HG03280 (cell line): Measurements from ENCODE around the gene APBB2.

Experiments used
- ATAC-seq: cut with Tn5 transposase; IDR thresholded peaks from one replicate; pipeline ENCODE4 v1.9.1; 2021; ENCODE audit warnings: mild to moderate bottlenecking, moderate library complexity; ENCODE audit not compliant: unreplicated experiment

Gene APBB2

GRCh38 chr4:40875507-40876150 lies 338.7 kb downstream of the APBB2 start:
- ATAC-seq = no peak

DNA sequence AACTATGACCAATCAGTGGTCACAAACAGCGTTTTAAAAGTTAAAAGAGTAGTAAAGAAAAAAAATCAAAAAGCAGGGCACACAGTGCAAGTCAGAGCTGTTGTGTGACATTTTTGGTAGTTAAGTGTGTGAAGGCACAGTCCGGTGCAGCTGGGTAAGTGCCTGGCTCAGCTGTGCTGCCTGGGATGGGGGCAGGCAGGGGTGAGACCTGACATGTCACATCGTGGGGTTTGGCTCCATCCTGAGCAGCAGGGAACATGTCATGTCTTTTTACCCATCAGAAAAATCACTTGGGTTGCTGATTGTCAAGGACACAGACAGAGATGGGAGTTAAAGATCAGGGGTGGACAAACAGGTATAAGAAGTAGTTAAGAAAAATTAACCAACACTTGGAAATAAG lies 339.4 kb downstream of the APBB2 start:
- no peak for ATAC-seq

GRCh38 chr4:40874331-40874730 lies 340.0 kb downstream of the APBB2 start:
- no peak for ATAC-seq

- ATAC-seq = no peak
Observed at GRCh38 chr4:40871695-40872250, 342.6 kb downstream of the APBB2 start.

DNA sequence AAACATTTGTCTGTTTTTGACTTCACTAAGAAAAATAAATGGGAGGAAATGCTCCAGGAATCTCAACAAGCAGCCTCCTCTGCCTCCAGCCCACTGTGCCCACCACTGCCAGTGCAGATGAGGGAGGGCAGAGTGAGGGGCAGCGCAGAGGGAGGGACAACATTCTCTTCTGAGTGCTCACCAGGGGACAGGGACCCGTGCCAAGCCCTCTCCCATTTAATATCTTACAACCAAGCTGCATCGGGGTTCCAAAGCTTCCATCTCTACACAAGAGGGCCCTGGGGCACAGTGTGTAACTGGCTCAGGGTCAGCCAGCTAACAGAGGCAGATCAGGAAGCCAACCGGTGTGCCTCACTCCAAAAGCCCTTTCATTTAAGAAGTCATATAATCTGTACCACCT lies 344.2 kb downstream of the APBB2 start:
- ATAC-seq = no peak

GRCh38 chr4:40865696-40866095 lies 348.6 kb downstream of the APBB2 start:
- no peak for ATAC-seq

DNA sequence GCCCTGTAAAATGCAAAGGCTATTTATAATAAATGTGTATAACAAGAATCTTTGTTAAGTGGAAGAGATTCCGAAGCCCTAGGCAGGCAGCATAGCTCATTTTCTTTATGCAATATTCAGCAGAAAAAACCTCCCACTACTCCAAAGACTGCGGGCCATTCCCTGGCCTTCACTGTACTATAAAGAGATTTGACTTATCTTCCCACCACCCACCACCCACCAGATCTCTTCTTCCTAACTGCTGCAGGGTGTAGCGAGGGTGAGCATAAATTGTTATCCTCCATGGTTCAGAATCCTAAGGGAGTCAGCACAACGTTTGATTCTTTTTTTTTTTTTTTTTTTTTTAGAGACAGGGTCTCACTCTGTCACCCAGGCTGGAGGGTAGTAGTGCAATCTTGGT lies 349.8 kb downstream of the APBB2 start:
- no peak for ATAC-seq

- ATAC-seq = no peak
Observed at GRCh38 chr4:40858962-40859361, 355.4 kb downstream of the APBB2 start.

- no peak for ATAC-seq
Observed at GRCh38 chr4:40857956-40858355, 356.4 kb downstream of the APBB2 start.

DNA sequence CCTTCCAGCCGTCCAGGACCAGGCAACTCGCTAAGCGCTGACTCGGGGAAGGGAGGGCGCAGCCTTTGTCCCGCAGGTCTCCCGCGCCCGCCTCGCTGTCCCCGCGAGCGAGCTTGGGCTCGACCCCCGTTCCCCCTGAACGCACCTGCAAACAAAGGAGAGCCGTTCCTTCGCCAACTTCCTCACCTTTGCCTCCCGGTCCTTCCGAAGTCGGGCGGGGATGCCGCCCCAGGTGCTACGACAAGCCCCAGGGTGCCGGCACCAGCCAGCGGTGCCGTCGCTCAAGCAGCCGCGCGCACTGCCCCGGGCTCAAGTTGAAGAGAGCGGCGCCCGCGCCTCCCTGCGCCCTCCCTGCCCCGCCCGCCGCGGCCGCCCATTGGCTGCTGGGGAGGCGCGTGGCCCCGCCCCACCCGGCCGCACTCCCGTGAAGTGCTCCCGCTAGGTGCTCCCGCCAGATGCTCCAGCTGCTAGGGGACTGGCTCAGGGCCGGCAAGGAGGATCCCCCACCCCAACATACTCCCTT lies 357.4 kb downstream of the APBB2 start:
- ATAC-seq = peak; percentile 81

DNA sequence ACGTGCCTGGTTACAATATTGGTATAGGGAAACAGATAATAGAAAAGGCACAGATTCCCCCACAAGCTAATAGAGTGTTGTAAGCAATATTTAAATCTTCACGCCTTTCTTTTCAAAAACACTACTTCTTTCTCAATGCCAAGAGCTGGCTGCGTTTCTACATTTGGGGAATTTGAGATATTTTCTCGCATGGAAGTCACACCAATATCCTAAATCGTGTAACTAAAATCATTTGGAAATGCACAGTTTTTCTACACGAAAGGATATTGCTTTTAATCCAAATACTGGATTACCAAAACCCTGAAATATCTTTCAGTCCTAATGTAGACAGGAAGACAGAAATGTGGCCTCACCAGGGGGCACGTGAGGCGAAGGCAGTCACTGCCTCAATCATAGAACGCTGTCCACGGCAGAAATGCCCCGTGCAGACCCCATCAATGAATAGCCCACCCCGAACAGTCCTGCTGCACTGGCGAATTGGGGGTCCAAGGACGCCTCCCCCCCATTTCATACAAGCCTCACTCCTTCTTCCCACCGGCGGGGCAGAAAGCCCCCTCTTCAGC lies 358.0 kb downstream of the APBB2 start:
- ATAC-seq = no peak

- no peak for ATAC-seq
Observed at GRCh38 chr4:40850496-40850895, 363.8 kb downstream of the APBB2 start.

- no peak for ATAC-seq
Observed at GRCh38 chr4:40848940-40849339, 365.4 kb downstream of the APBB2 start.

DNA sequence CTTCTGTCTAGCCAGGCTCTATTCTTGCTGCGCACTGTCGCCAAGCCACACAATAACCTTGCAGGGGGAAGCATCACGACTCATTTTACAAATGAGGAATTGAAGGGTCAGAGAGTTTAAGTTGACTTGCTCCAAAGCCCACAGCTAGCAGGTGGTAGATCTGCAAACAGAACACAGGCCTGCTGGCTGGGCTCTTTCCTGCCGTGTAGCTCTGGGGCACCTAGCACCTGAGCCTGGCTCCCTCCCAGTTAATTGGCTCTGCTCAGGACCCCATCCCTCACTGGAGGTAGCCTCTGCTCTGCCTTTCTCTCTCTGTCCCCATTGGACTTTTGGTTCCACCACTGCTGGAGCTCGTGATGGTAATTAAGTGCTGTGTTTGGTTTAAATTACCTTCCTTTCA lies 366.1 kb downstream of the APBB2 start:
- no peak for ATAC-seq

DNA sequence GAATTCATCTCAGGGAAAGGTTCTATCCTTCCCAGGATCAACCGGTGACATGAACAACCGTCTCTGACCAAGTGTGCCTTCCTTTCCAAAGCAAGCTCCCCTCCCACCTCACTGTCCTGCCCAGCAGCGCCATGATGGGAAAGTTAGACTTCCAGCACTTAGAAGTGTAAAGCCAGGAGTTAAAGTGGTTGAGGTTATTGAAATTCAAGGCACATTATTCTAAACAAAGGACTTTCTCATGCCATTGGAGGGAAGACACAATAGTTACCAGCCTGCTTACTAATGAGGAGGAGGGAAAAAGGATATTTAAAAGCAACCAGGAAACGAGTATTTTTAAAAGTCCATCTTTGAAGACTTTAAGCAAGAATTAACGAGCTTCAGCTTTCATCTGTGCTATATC lies 367.8 kb downstream of the APBB2 start:
- no peak for ATAC-seq

DNA sequence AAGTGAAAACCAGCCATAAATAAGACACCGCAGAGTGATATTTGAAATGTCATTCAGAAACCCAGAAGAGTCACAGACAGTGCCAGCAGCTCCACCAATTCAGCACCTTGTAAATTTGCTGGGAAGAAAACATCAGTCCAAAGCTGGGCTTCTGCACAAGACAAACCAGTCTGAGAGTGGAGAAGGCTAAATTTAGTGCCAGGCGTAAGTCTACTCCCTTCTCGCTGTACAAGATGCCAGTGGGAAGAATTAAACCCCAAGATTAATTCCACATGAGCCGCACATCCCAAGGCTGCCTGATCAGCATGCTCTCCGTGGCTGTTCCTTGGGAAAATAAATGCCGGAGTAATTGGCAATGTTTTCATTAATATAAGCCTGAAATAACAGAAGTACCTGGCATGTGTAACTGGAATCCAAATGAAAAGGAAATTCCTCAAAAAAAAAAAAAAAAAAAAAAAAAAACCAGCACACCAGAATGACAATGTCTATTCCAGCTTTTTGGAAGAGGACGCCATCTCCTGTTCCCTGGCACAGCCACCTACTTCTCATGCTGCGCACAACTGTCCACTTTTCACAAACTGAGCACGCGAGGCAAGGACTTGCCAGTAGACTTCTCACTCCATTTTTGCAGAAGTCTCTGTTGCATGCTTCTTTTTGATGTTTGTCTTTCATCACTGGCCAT lies 369.0 kb downstream of the APBB2 start:
- ATAC-seq = no peak

DNA sequence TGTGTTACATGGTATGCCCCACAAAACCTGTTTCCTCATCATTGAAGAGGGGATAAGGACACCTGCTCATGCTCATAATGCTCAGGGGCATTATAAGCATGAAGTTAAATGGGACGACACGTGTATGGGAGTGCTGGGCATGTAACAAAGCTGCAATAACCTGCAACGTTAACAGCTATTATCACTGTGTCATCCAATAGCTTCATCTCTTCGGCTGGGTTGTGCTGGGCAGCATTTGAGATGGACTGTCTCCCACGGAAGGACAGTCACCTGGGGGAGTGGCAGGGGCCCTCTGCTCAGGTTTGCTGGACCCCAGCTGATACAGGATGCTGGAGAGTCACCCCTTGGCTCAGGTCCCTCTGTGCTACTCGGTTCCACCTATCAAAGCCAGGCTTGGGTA lies 370.1 kb downstream of the APBB2 start:
- no peak for ATAC-seq

DNA sequence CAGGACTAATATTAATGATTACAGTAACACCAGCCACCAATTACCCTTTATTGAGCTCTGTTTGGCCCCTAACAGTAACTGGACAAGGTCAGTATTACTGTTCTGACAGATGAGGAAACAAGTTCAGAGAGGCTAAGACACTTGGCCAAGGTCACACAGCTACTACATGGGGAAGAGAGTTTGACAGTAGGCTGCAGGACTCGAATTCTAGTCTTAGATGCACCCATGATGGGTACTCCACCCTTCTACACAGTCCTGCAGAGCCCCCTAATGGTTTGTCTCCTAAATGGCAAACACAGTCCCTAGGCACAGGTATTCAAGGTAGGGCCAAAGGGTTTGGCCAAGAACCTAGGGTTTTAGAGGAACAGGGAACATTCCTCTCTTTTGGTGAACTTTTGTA lies 370.6 kb downstream of the APBB2 start:
- peak; percentile 43 for ATAC-seq

- ATAC-seq = no peak
Observed at GRCh38 chr4:40842725-40843423, 371.5 kb downstream of the APBB2 start.

DNA sequence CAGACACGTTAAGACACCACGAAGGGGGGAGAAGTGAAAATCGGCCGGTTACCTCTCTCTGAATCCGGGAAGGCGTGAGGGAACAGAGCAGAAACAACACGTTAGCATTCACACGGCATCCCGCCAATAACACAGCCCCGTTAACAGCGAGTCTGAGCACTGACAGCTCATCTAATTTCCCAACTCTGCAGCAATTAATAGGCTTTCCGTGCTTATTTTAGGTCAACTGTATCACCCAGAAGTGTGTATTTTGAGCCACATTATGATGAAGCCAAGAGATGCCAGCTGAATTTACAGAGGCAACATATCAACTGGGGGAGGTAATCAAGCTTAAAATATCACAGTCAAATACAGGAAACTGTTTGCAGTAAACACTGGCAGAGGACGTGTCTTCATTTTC lies 372.0 kb downstream of the APBB2 start:
- ATAC-seq = no peak

GRCh38 chr4:40840985-40841571 lies 373.3 kb downstream of the APBB2 start:
- peak; percentile 62 for ATAC-seq
